IPS-15b (cell line): Measurements from ENCODE around the gene ARSI.

ENCODE experiments used
- H3K27me3 ChIP-seq: one replicate; pipeline ENCODE4 v1.6.1; 2013; ENCODE audit warnings: low read length; ENCODE audit not compliant: control insufficient read depth, insufficient read depth
- H3K36me3 ChIP-seq: one replicate; pipeline ENCODE4 v1.6.1; 2013; ENCODE audit warnings: low read length; ENCODE audit not compliant: control insufficient read depth, insufficient read depth
- H3K4me1 ChIP-seq: one replicate; pipeline ENCODE4 v1.6.1; 2013; ENCODE audit warnings: mild to moderate bottlenecking, low read length; ENCODE audit not compliant: control insufficient read depth, insufficient read depth
- H3K4me3 ChIP-seq: one replicate; pipeline ENCODE4 v1.5.1; 2013; ENCODE audit warnings: low read depth, low read length
- H3K9ac ChIP-seq: one replicate; pipeline ENCODE4 v1.6.1; 2013; ENCODE audit warnings: low read depth, mild to moderate bottlenecking, low read length
- H3K9me3 ChIP-seq: one replicate; pipeline ENCODE4 v1.6.1; 2013; ENCODE audit warnings: mild to moderate bottlenecking, low read length; ENCODE audit not compliant: control insufficient read depth, insufficient read depth

The ARSI gene

GRCh38 chr5:150313921-150314716 lies 11.4 kb upstream of the ARSI start:
- H3K9ac ChIP-seq = no peak overlapping the region
- H3K27me3 ChIP-seq = no peaks in the 10 kb centered on the region
- H3K4me1 ChIP-seq = no peaks in the 10 kb centered on the region
- no peaks in the 10 kb centered on the region for H3K36me3 ChIP-seq
- H3K4me3 ChIP-seq = no peak overlapping the region
- H3K9me3 ChIP-seq = no peaks in the 10 kb centered on the region

- Histone ChIP-seq H3K36me3 (no peaks in the 10 kb centered on the region), H3K4me3 (no peak overlapping the region), H3K9ac (no peak overlapping the region), H3K4me1 (no peaks in the 10 kb centered on the region), H3K27me3 (no peaks in the 10 kb centered on the region), H3K9me3 (no peaks in the 10 kb centered on the region)
Measured at GRCh38 chr5:150313501-150313900, 10.8 kb upstream of the ARSI start.

- Histone ChIP-seq H3K27me3 (no peaks in the 10 kb centered on the region), H3K9ac (no peak overlapping the region), H3K36me3 (no peaks in the 10 kb centered on the region), H3K4me1 (no peaks in the 10 kb centered on the region), H3K4me3 (no peak overlapping the region), H3K9me3 (no peaks in the 10 kb centered on the region)
Measured at GRCh38 chr5:150312518-150312917, 9.8 kb upstream of the ARSI start.

- Histone ChIP-seq H3K9ac (no peak overlapping the region), H3K4me1 (no peaks in the 10 kb centered on the region), H3K36me3 (no peaks in the 10 kb centered on the region), H3K27me3 (no peaks in the 10 kb centered on the region), H3K9me3 (no peaks in the 10 kb centered on the region), H3K4me3 (no peak overlapping the region)
Measured at GRCh38 chr5:150311015-150311692, 8.4 kb upstream of the ARSI start.

GRCh38 chr5:150310246-150310645 lies 7.5 kb upstream of the ARSI start:
- Histone ChIP-seq H3K36me3 (no peaks in the 10 kb centered on the region), H3K4me3 (no peak overlapping the region), H3K9ac (no peak overlapping the region)

GRCh38 chr5:150309886-150310239 lies 7.2 kb upstream of the ARSI start:
- Histone ChIP-seq H3K4me1 (peaks cover 5% of the 10 kb centered on the region), H3K36me3 (no peaks in the 10 kb centered on the region), H3K9ac (no peak overlapping the region), H3K27me3 (no peaks in the 10 kb centered on the region), H3K4me3 (no peak overlapping the region), H3K9me3 (no peaks in the 10 kb centered on the region)

More at GRCh38 chr5:150310246-150310645, 7.5 kb upstream of the ARSI start:
- Histone ChIP-seq H3K9me3 (no peaks in the 10 kb centered on the region), H3K27me3 (no peaks in the 10 kb centered on the region), H3K4me1 (peaks cover 3% of the 10 kb centered on the region)

- Histone ChIP-seq H3K27me3 (no peaks in the 10 kb centered on the region), H3K9me3 (no peaks in the 10 kb centered on the region), H3K4me3 (no peak overlapping the region), H3K36me3 (no peaks in the 10 kb centered on the region), H3K9ac (no peak overlapping the region), H3K4me1 (peaks cover 7% of the 10 kb centered on the region)
Measured at GRCh38 chr5:150309101-150309885, 6.6 kb upstream of the ARSI start.

- Histone ChIP-seq H3K4me1 (peaks cover 20% of the 10 kb centered on the region), H3K9ac (no peak overlapping the region)
Measured at GRCh38 chr5:150307617-150308426, 5.1 kb upstream of the ARSI start.

GRCh38 chr5:150306775-150307174 lies 4.1 kb upstream of the ARSI start:
- Histone ChIP-seq H3K9ac (no peak overlapping the region), H3K27me3 (peaks cover under 1% of the 10 kb centered on the region), H3K9me3 (no peaks in the 10 kb centered on the region), H3K4me1 (peaks cover 20% of the 10 kb centered on the region), H3K4me3 (no peak overlapping the region), H3K36me3 (no peaks in the 10 kb centered on the region)

More at GRCh38 chr5:150307617-150308426, 5.1 kb upstream of the ARSI start:
- Histone ChIP-seq H3K9me3 (no peaks in the 10 kb centered on the region), H3K36me3 (no peaks in the 10 kb centered on the region), H3K27me3 (no peaks in the 10 kb centered on the region), H3K4me3 (no peak overlapping the region)

GRCh38 chr5:150305557-150305956 lies 2.9 kb upstream of the ARSI start:
- Histone ChIP-seq H3K9ac (no peak overlapping the region), H3K27me3 (peaks cover 10% of the 10 kb centered on the region), H3K9me3 (no peaks in the 10 kb centered on the region), H3K4me1 (peaks cover 20% of the 10 kb centered on the region), H3K36me3 (no peaks in the 10 kb centered on the region), H3K4me3 (no peak overlapping the region)

- no peaks in the 10 kb centered on the region for H3K9me3 ChIP-seq
- H3K4me1 ChIP-seq = peaks cover 20% of the 10 kb centered on the region
- H3K27me3 ChIP-seq = peaks cover 10% of the 10 kb centered on the region
- no peak overlapping the region for H3K9ac ChIP-seq
- H3K36me3 ChIP-seq = no peaks in the 10 kb centered on the region
- H3K4me3 ChIP-seq = no peak overlapping the region
Measured at GRCh38 chr5:150305095-150305494, 2.4 kb upstream of the ARSI start.
